ENCODE data around the gene VEPH1. TPM values are rescaled to one million over a fixed set of nuclear protein-coding genes. Genes with fewer than 3 reads are reported as not detected.

The VEPH1 gene
- total RNA-seq, 4 donors from 2014 or later = 0.07 TPM; not detected in 3

DNA sequence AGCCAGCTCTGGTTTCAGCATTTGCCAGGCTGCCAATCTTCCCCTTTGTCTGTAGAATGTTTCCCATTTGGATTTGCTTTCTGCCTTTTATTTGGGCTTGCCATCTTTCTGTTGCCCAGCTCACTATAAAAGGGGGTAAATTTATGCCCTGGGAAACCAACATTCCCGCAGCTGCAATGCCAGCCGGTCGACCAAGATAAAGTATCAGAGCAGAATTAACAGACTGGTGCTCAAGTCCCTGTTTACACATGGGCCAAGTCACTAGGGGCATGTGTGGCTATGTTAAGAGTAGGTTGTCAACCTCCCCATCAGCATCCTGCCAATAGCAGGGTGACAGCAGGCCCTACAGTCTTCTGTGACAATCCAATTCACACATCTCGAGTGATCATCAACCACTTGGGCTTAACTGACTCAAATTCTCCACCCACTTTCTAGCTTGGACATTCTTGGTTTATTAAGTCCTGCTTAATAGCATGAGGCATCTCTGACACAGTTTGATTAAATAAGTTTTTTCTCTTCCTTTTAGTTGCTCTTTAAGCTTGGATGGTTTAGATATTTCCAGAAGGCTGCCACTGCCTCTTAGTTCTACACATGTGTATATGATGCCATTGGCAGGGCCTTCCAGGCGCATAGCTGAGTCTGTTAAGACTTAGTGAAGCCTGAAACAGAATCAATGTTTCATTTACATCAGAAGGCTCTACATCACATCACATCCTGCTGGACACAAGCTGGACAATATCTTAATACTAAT, 24.1 kb upstream of the VEPH1 start:
- no peak for ATAC-seq
- in situ Hi-C loops (cut with MboI; ENCODE audit: low sequenced_read_pairs in 4 of 4) (no loop called here), intact Hi-C loops (cut with DNase I; ENCODE audit: low total_unique reads) (no loop called here)
- Histone ChIP-seq H3K27me3 (no peaks in the 10 kb centered on the region), H3K36me3 (no peaks in the 10 kb centered on the region), H3K4me1 (no peaks in the 10 kb centered on the region), H3K4me3 (no peak overlapping the region), H3K27ac (no peak overlapping the region), H3K9me3 (no peaks in the 10 kb centered on the region)
- no peak for DNase-seq
- TF ChIP-seq, protein P1, sequence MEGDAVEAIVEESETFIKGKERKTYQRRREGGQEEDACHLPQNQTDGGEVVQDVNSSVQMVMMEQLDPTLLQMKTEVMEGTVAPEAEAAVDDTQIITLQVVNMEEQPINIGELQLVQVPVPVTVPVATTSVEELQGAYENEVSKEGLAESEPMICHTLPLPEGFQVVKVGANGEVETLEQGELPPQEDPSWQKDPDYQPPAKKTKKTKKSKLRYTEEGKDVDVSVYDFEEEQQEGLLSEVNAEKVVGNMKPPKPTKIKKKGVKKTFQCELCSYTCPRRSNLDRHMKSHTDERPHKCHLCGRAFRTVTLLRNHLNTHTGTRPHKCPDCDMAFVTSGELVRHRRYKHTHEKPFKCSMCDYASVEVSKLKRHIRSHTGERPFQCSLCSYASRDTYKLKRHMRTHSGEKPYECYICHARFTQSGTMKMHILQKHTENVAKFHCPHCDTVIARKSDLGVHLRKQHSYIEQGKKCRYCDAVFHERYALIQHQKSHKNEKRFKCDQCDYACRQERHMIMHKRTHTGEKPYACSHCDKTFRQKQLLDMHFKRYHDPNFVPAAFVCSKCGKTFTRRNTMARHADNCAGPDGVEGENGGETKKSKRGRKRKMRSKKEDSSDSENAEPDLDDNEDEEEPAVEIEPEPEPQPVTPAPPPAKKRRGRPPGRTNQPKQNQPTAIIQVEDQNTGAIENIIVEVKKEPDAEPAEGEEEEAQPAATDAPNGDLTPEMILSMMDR (IDR thresholded peaks at IDR 0.05 in 4 of 5, conservative IDR thresholded peaks at IDR 0.05 in 1 of 5) = no peak
- TF ChIP-seq POLR2A (IDR thresholded peaks at IDR 0.05) = no peak

DNA sequence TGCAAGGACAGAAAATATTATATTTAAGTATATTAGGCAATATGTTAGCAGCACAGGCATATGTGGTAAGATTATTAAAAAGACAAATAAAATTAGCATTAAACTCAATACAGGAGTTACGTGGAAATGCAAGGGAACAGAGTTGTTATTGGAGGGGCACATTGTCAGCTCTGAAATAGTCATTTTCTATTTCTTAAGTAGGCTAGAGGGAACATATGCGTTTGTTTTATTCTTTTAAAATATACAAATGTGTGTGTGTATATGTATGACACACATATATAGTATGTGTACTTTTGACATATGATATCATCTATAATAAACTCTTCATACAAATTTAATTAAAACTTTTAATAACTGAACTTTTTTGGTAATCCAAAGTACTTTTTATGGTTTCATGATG, 22.8 kb upstream of the VEPH1 start:
- TF ChIP-seq, protein P1 (IDR thresholded peaks at IDR 0.05 in 4 of 5, conservative IDR thresholded peaks at IDR 0.05 in 1 of 5) = no peak
- TF ChIP-seq POLR2A (IDR thresholded peaks at IDR 0.05) = no peak
- no peaks in the 10 kb centered on the region for H3K9me3 ChIP-seq
- H3K4me1 ChIP-seq = no peaks in the 10 kb centered on the region
- no peaks in the 10 kb centered on the region for H3K27me3 ChIP-seq
- H3K36me3 ChIP-seq = no peaks in the 10 kb centered on the region
- intact Hi-C loops (cut with DNase I; ENCODE audit: low total_unique reads) = no loop called here
- DNase-seq (no peak), ATAC-seq (no peak)
- no peak overlapping the region for H3K4me3 ChIP-seq
- in situ Hi-C loops (cut with MboI; ENCODE audit: low sequenced_read_pairs in 4 of 4) = no loop called here
- no peak overlapping the region for H3K27ac ChIP-seq

DNA sequence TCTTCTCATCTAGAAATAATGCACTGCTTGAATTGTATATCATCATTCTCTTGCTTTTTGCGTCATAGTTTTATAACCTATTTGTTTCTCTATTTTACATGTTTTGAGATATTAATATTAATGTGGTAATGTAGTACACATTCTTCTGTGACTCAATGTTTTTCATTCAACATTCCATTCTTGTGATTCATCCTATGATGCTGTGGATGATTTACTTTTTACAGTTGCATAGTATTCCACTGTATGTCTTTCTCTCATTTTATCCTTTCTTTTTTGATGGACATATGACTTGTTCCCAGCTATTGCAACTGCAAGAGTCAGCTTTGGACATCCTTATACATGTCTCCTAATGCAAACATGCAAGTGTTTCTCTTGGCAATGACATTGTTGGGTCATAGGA, 20.6 kb upstream of the VEPH1 start:
- no peak overlapping the region for H3K4me3 ChIP-seq
- TF ChIP-seq, protein P1 (IDR thresholded peaks at IDR 0.05 in 4 of 5, conservative IDR thresholded peaks at IDR 0.05 in 1 of 5) = no peak
- TF ChIP-seq POLR2A (IDR thresholded peaks at IDR 0.05) = no peak
- H3K9me3 ChIP-seq = no peaks in the 10 kb centered on the region
- intact Hi-C loops (cut with DNase I; ENCODE audit: low total_unique reads) = no loop called here
- H3K36me3 ChIP-seq = no peaks in the 10 kb centered on the region
- no peaks in the 10 kb centered on the region for H3K4me1 ChIP-seq
- no peak for DNase-seq
- in situ Hi-C loops (cut with MboI; ENCODE audit: low sequenced_read_pairs in 4 of 4) = no loop called here
- no peak overlapping the region for H3K27ac ChIP-seq
- H3K27me3 ChIP-seq = no peaks in the 10 kb centered on the region
- ATAC-seq = no peak

DNA sequence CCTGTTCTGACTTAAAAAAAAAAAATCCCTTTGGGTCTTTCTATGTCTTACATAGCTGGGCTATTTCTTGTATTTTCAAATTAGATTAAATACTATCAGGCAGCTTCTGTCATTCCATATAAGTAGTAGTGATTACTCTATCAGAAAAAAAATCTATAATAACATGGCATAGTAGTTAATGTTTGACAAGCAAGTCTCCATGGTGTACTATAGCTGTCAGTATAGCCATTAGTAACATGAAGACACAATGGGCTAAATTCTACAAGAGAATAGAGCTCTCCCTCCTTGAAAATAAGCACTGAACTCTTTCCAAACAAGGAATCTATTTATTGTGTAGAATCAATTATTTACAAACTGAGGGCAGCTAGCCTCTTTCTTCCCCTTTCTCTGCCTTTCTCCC, 19.4 kb upstream of the VEPH1 start:
- no peak for DNase-seq
- H3K36me3 ChIP-seq = no peaks in the 10 kb centered on the region
- ATAC-seq = no peak
- TF ChIP-seq, protein P1 (IDR thresholded peaks at IDR 0.05 in 4 of 5, conservative IDR thresholded peaks at IDR 0.05 in 1 of 5) = no peak
- TF ChIP-seq POLR2A (IDR thresholded peaks at IDR 0.05) = no peak
- no peak overlapping the region for H3K27ac ChIP-seq
- no peaks in the 10 kb centered on the region for H3K9me3 ChIP-seq
- no peaks in the 10 kb centered on the region for H3K27me3 ChIP-seq
- no peaks in the 10 kb centered on the region for H3K4me1 ChIP-seq
- intact Hi-C loops (cut with DNase I; ENCODE audit: low total_unique reads) = no loop called here
- H3K4me3 ChIP-seq = no peak overlapping the region
- in situ Hi-C loops (cut with MboI; ENCODE audit: low sequenced_read_pairs in 4 of 4) = no loop called here

All from gastrocnemius medialis (tissue), 4 donors.